Limb (tissue), 2 donors: ENCODE data around the gene GLA.

ENCODE experiments used
- DNase-seq, 2 donors: peaks; one replicate each; pipeline ENCODE4 v3.0.0-alpha.2; 2016; ENCODE audit errors: extremely low spot score in 2 of 2

Gene GLA

GRCh38 chrX:101397779-101398178, 9.9 kb downstream of the GLA start:
- no peak for DNase-seq

- DNase-seq = no peak
These were observed 11.9 kb downstream of the GLA start for GRCh38 chrX:101395789-101396188.

GRCh38 chrX:101394372-101394771, 13.4 kb downstream of the GLA start:
- no peak for DNase-seq

GRCh38 chrX:101393530-101394305, 14.0 kb downstream of the GLA start:
- DNase-seq = no peak

GRCh38 chrX:101391831-101392230, 15.9 kb downstream of the GLA start:
- DNase-seq = no peak

- DNase-seq = peak; percentile 87 to 90
These were observed 16.8 kb downstream of the GLA start, which contains the start of gene RPL36A for GRCh38 chrX:101390664-101391525. RPL36A (plus strand) TSS chrX:101391011; CDS start chrX:101391044, 33 bp downstream.

GRCh38 chrX:101388604-101389003, 19.1 kb downstream of the GLA start:
- DNase-seq = no peak

- DNase-seq = no peak
These were observed 21.2 kb downstream of the GLA start for GRCh38 chrX:101386542-101386885.

GRCh38 chrX:101385795-101386541, 21.8 kb downstream of the GLA start, which contains the start of gene BTK:
BTK (minus strand) TSS chrX:101386191; CDS start chrX:101375284, 10,907 bp downstream.
- no peak for DNase-seq

GRCh38 chrX:101385026-101385684, 22.6 kb downstream of the GLA start:
- DNase-seq = no peak

GRCh38 chrX:101383679-101384205, 24.0 kb downstream of the GLA start:
- DNase-seq = no peak

- no peak for DNase-seq
These were observed 30.2 kb downstream of the GLA start for GRCh38 chrX:101377547-101377946.

- DNase-seq = no peak
These were observed 36.7 kb downstream of the GLA start for GRCh38 chrX:101370888-101371504.

GRCh38 chrX:101369687-101370086, 38.0 kb downstream of the GLA start:
- no peak for DNase-seq

- DNase-seq = no peak
These were observed 38.9 kb downstream of the GLA start for GRCh38 chrX:101368800-101369199.

GRCh38 chrX:101365301-101365795, 42.4 kb downstream of the GLA start:
- no peak for DNase-seq

- no peak for DNase-seq
These were observed 45.0 kb downstream of the GLA start for GRCh38 chrX:101362757-101363156.

GRCh38 chrX:101362116-101362515, 45.6 kb downstream of the GLA start:
- no peak for DNase-seq

GRCh38 chrX:101360390-101360789, 47.3 kb downstream of the GLA start:
- DNase-seq = no peak

- DNase-seq = no peak
These were observed 47.8 kb downstream of the GLA start for GRCh38 chrX:101359966-101360365.
